ENCODE measurements around the gene ST6GALNAC4.

The ST6GALNAC4 gene, protein sequence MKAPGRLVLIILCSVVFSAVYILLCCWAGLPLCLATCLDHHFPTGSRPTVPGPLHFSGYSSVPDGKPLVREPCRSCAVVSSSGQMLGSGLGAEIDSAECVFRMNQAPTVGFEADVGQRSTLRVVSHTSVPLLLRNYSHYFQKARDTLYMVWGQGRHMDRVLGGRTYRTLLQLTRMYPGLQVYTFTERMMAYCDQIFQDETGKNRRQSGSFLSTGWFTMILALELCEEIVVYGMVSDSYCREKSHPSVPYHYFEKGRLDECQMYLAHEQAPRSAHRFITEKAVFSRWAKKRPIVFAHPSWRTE

DNA sequence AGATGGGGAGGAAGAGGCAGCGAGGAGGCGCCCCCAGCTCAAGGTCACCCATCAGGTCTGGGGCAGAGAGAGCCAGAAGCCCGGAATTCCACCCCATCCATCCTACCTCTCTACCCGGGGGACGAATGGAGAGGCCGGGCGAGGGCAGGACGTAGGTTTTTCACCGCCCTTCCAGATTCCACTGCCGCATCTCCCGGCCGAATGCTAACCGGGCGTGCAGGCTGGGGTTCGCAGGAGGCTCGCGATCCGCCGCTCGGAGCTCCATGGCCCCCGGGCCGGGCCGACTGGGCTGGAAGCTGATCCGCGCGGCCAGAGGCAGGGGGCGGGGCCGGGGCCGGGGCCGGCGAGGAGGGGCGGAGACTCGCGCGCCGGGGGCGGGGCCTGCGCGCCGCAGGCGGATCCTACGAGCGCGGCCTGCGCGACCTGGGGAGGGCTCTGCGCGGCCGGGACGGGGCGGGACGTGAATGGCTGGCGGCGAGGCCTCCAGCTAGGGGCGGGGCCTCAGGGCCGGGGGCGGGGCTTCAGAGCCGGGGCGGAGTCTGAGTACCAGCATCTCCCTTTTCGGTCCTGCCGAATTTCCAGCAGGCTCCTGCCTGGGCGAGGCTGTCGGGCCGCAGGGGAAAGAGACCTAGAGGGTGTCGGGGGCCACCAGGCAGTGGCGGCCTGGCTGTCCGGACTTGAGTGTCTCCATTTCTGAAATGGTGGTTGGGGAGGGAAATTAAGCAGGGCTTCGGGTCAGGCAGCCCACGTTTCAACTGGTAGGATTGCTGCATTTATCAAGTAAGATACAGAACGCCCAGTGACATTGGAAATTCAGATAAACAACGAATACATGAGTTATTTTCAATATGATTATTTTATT is at the start of gene ST6GALNAC4:
TSS of gene ST6GALNAC4 (minus strand) at position 322 of the 862 bp plus-strand sequence. CDS start 622 bp downstream, outside the sequence.
- DNase-seq, result peak; percentile 97

GRCh38 chr9:127965953-127966352 is 49.1 kb upstream of the ST6GALNAC4 start:
- DNase-seq, result no peak

DNA sequence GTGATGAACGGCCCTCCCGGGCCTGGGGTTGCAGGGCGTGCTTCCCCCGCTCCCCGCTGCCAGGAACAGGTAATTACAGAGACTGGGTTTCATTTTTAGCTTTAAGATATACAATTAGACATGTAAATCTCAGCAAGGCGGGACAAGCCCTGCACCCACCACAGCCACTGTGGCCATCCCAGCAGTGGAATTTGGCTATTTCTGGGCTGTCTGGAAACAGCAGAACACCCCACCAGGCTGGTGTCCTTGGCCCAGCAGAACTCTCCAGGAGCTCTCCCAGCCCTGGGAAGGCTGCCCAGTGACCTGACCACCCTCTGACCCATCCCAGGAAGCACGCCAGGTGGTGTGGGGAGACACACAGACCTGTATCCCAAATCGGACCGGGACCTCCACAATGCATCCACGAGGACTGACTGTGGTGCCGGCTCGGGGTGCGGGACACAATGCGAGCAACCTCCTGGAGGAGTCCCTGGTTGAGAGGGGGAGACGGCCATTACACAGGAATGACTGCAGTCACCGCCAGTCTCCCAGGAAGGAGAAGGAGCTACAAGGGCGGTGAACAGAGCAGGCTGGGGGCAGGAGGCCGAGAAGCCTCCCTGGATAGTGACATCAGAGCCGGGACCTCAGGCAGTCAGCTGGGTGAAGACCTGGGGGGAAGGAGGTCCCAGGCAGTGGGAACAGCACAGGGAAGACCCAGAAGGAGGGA is 46.7 kb upstream of the ST6GALNAC4 start:
- no peak for DNase-seq

GRCh38 chr9:127963041-127963358 is 46.2 kb upstream of the ST6GALNAC4 start:
- DNase-seq, result no peak

DNA sequence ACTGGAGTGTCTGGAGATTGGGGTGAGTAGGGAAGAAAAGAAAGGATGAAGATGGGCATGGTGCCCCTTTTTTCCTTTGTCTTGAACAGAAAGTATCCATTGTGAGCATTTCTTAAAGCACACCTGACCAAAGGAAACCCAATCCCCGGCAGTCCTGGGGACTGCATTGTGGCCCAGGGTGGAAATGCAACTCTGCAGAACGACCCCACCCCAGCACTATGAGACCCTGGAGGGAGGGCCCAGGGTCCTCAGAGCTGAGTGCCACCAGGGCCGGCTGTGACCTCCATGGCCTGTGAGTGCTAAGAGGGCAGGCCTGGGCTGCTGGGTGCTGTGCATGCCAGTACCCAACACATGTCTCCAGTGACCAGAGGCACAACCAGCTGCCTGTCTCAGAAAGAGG is 45.4 kb upstream of the ST6GALNAC4 start:
- no peak for DNase-seq

- no peak for DNase-seq
Measured at GRCh38 chr9:127961613-127962155, 44.8 kb upstream of the ST6GALNAC4 start.

- no peak for DNase-seq
Measured at GRCh38 chr9:127961155-127961490, 44.3 kb upstream of the ST6GALNAC4 start.

DNA sequence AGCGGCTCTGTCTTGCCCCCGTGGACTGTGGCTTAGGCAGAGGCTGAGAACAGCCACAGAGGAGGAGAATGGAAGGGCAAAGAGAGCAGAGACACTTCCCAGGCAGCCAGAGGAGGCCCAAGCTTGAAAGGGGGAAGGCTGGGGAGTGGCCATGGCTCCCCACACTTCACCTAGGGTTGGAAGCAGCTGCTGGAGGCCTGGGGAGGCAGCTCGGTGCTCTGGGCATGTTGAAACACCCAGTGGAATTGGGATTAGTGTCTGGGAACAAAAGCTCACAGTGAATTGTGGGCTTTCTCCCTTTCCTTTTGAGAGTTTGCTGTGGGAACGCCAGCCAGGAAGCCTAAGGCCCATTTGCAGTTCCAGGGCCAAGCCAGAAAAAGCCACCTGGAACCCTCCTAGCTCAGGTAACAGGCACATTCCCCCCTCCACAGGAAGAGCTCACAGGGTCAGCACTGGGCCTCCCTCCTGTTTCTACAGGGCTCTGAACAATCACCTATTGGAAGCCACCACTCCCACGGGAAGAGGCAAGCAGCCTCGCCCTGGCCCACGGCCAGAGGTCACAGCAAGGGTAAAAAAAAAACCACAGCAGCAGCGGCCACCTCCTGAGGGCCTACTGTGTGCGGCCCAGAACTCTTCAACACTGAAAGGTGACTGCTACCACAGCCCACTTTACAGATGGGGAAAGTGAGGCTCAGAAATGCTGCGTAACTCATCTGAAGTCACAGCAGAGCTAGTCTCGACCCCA is 43.7 kb upstream of the ST6GALNAC4 start:
- DNase-seq, result no peak

DNA sequence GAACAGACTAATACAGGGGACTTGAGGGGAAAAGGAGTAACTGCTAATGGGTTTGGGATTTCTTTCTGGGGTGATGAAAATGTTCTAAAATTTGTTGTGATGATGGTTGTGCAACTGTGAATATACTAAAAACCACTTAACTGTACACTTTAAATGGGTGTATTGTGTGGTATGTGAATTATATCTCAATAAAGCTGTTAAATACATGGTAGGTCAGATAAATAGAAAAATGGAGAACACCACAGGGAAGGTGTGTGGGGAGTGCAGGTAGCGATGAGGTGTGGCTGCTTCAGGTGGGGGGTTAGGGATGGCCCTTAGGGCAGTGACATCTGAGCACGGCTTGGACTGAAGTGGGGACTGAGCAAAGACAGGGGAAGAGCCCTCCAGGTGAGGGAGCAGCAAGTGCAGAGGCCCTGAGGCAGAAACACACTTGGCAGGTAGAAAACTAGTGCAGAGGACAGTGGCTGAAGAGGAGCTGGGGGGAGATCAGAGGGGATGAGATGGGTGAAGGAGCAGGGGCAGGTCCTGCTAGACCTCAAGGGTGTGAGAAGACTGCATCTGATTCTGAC is 43.1 kb upstream of the ST6GALNAC4 start:
- no peak for DNase-seq

DNA sequence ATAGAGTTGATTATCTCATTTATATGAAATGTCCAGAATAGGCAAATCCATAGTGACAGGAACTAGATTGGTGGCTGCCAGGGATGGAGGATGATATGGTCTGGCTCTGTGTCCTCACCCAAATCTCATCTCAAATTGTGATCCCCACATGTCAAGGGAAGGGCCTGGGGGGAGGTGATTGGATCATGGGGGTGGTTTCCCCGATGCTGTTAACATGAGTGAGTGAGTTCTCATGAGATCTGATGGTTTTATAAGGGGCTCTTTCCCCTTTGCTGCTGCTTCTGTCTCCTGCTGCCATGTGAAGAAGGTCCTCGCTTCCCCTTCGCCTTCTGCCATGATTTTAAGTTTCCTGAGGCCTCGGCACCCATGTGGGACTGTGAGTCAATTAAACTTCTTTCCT is 42.6 kb upstream of the ST6GALNAC4 start:
- no peak for DNase-seq

DNA sequence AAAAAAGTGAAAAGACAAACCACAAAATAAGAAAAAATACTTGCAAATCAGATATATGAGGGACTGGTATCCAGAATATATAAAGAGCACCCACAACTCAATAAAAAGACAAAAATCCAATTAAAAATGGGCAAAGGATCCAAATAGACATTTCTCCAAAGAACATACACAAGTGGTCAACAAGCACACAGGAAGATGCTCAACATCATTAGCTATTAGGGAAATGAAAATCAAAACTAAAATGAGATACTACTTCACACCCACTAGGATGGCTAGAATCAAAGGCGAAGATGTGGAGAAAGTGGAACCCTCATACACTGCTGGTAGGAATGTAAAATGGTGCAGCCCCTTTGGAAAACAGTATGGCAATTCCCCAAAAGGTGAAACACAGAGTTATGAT is 41.9 kb upstream of the ST6GALNAC4 start:
- DNase-seq, result no peak

DNA sequence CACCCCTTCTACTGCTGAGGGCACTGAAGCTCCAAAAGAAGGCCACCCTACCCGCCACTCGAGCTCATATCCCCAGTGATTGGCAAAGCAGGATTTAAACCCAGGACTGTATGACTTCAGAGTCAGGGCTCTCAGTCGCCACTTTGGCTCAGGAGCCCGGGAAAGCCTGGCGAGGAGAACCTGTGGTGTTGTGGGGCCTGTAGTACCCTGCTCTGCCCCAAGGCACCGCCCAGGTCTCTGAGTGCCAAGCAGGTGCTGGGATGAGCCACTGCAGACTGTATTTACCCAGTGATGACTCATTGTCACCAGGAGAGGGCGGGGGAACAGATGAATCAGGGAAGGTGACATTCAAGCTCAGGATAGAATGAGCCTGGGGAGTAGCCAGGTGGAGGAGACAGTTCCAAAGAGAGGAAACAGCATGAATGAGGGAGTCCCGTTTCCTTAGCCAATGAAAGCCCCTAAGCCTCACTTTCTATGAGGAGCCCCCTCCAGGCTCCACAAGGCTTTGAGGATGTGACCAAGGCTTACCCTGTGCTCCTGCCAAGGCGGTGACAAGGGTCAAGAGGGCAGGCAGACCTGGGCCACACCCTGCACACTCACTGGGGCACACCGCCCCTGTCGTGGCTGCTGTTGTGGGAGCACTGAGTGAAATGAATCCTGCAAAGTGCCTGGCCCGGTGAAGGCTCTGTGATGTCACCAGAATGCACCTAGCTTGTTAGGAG is 38.6 kb upstream of the ST6GALNAC4 start:
- peak; percentile 96 for DNase-seq

- DNase-seq, result no peak
Measured at GRCh38 chr9:127954831-127955293, 38.0 kb upstream of the ST6GALNAC4 start.

GRCh38 chr9:127953768-127954505 is 37.1 kb upstream of the ST6GALNAC4 start:
- DNase-seq, result no peak

GRCh38 chr9:127953154-127953553 is 36.3 kb upstream of the ST6GALNAC4 start:
- DNase-seq, result no peak

DNA sequence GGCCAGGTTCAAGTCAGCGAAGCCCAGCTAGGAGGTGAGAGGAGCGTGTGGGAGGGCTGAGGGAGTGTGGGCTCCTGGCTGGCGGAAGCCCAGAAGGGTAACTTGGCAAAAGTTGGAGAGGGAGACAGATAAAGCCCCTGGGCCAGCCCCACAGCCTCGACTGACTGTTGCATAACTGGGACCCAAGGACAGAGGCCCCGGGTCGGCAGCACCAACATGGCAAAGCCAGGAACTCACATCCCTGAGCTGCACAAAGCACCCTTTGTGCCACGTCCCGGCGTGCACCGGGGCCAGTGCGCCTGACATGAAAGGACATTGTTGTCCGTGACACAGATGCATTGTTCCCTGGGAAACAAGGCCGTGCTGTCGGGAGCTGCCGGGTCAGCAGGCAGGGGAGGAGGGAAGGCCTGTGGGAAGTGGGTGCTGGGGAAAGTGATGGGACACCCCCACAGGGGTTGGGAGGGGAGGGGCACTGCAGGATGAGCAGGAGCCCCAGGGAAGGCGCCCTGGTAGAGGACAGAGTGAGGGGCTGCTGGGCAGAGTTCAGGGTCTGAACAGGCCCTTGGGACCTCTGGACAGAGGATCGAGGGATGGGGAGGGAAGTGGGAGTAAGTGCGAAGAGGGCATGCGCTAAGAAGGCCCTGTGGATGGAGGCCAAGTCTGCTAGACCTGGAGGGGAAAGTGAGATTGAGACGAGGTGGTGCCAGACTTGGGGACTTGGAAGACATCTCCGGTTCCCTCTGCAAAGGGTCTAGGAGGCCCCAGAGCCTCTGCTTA is 33.9 kb upstream of the ST6GALNAC4 start:
- DNase-seq, result no peak

GRCh38 chr9:127949827-127950512 is 33.1 kb upstream of the ST6GALNAC4 start:
- DNase-seq, result no peak

DNA sequence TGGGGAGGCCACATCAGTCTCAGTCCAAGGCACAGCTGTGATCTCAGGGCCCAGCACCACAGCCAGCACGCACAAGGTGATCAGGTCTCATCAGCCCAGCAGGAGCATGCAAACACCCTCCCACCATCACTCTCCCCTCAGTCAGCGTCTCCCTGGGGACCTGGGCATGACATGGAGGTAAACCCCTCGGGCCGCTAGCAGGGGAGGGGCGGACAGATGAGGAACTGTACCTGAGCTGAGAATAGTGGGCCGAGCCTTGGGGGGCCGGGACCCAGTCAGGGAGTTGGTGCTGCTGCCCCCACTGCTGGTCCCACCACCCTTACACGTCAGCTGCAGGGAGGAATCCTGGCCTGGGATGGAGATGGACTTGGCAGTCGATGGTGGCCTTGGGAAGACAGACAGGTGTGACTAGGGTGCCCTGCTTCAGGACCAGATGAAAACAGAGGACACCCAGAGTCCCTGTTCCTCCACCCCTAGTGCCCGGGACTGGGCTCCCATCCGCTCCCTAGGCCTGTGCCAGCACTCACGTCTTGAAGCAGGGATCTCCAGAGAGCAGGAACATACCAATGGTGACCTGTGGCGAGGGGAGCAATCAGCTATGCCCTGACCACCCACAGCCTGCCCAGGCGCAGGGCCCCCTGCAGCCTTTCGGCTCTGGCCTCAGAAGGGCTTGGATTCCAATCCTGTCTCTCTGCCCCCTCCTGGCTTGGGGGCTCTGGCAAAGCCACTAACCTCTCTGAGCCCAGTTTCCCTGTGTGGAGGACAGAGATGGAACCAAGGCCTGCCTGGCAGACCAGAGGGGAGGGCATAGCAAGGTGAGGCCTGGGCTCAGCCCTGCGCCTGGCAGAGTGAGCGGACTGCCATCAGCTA is 31.2 kb upstream of the ST6GALNAC4 start:
- no peak for DNase-seq
